Measurements from ENCODE around the gene MAPK8IP2.
"Not testable (repeated sequence)": the region's sequence is repeated elsewhere in the genome, so short reads cannot be mapped to it uniquely, and the experiment has no call there.

Gene MAPK8IP2

GRCh38 chr22:50627642-50628542, 27.3 kb downstream of the MAPK8IP2 start, which contains the start of gene ARSA:
Gene ARSA, minus strand, starts transcription at chr22:50628152. Its CDS starts 373 bp downstream, at chr22:50627779.
- in situ Hi-C loops (cut with MboI; ENCODE audit: low pct_unique_long_range_greater_than_20kb, low sequenced_read_pairs, unreplicated experiment), result no loop called here
- peak; percentile 67 for TF ChIP-seq CTCF (IDR thresholded peaks at IDR 0.05; ENCODE audit: extremely low read depth, insufficient read depth, missing control alignments)

GRCh38 chr22:50628543-50629134, 28.0 kb downstream of the MAPK8IP2 start:
- no peak for TF ChIP-seq CTCF (IDR thresholded peaks at IDR 0.05; ENCODE audit: extremely low read depth, insufficient read depth, missing control alignments)
- in situ Hi-C loops (cut with MboI; ENCODE audit: low pct_unique_long_range_greater_than_20kb, low sequenced_read_pairs, unreplicated experiment), result no loop called here
- no peak for DNase-seq (ENCODE audit: low spot score)

More at GRCh38 chr22:50627642-50628542, 27.3 kb downstream of the MAPK8IP2 start, which contains the start of gene ARSA:
- peak; percentile 91 for DNase-seq (ENCODE audit: low spot score)

GRCh38 chr22:50630376-50630775, 29.8 kb downstream of the MAPK8IP2 start:
- DNase-seq (ENCODE audit: low spot score), result no peak
- in situ Hi-C loops (cut with MboI; ENCODE audit: low pct_unique_long_range_greater_than_20kb, low sequenced_read_pairs, unreplicated experiment), result no loop called here
- no peak for TF ChIP-seq CTCF (IDR thresholded peaks at IDR 0.05; ENCODE audit: extremely low read depth, insufficient read depth, missing control alignments)

GRCh38 chr22:50633086-50633485, 32.5 kb downstream of the MAPK8IP2 start:
- in situ Hi-C loops (cut with MboI; ENCODE audit: low pct_unique_long_range_greater_than_20kb, low sequenced_read_pairs, unreplicated experiment), result no loop called here
- DNase-seq (ENCODE audit: low spot score), result no peak

GRCh38 chr22:50633771-50634170, 33.2 kb downstream of the MAPK8IP2 start:
- in situ Hi-C loops (cut with MboI; ENCODE audit: low pct_unique_long_range_greater_than_20kb, low sequenced_read_pairs, unreplicated experiment), result no loop called here
- no peak for DNase-seq (ENCODE audit: low spot score)
- no peak for TF ChIP-seq CTCF (IDR thresholded peaks at IDR 0.05; ENCODE audit: extremely low read depth, insufficient read depth, missing control alignments)

More at GRCh38 chr22:50633086-50633485, 32.5 kb downstream of the MAPK8IP2 start:
- no peak for TF ChIP-seq CTCF (IDR thresholded peaks at IDR 0.05; ENCODE audit: extremely low read depth, insufficient read depth, missing control alignments)

GRCh38 chr22:50635591-50635990, 35.0 kb downstream of the MAPK8IP2 start:
- no peak for TF ChIP-seq CTCF (IDR thresholded peaks at IDR 0.05; ENCODE audit: extremely low read depth, insufficient read depth, missing control alignments)
- no peak for DNase-seq (ENCODE audit: low spot score)
- in situ Hi-C loops (cut with MboI; ENCODE audit: low pct_unique_long_range_greater_than_20kb, low sequenced_read_pairs, unreplicated experiment), result no loop called here

- DNase-seq (ENCODE audit: low spot score); in situ Hi-C loops (cut with MboI; ENCODE audit: low pct_unique_long_range_greater_than_20kb, low sequenced_read_pairs, unreplicated experiment): not testable (repeated sequence)
These were observed 39.7 kb downstream of the MAPK8IP2 start for GRCh38 chr22:50640296-50640695.

Measured in GM13977 (cell line).